ENCODE results near the gene STAG1. TPM values are rescaled to one million over a fixed set of nuclear protein-coding genes. Genes with fewer than 3 reads are reported as not detected.

Gene STAG1
- total and polyA plus RNA-seq, 9 of the 15 experiments (the other 6 are each of a cell fraction or from before 2014, with no cell fraction given), result 2.7 to 17.7 (median 8.8) TPM

DNA sequence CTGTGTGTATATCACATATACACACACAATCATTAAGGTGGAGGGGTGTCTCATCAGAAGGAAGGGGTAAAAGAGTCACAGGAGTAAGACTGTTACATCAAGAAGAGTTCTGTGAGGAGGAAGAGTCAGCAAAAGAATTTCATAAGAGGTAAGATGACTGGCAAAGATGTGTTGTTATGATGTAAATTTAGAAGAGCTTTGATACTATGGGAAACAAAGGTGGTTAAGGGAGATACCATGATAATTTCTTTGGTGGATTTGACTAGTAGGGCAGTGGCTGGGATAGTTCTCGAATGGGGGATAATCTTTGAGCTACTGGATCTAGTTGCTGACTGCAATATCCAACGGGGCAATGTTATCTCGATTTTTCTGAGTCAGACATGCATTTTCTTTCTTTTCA is 61.6 kb downstream of the STAG1 start (continued):
- TF ChIP-seq TRIM24 (IDR thresholded peaks at IDR 0.05) (peak; percentile 61 to 73; a peak in 3 of 4 replicates), ZNF584 (CRISPR knock-in tag; IDR thresholded peaks at IDR 0.05; ENCODE audit: low read depth) (no peak), PHF20 (IDR thresholded peaks at IDR 0.05; ENCODE audit: partially characterized antibody) (no peak), ZNF175 (CRISPR knock-in tag; IDR thresholded peaks at IDR 0.05; ENCODE audit: low read depth) (no peak), ZNF124 (CRISPR knock-in tag; IDR thresholded peaks at IDR 0.05) (no peak), SIRT6 (IDR thresholded peaks at IDR 0.05; ENCODE audit: low read depth, low read length) (no peak), ZNF263 (CRISPR knock-in tag; IDR thresholded peaks at IDR 0.05; ENCODE audit: borderline replicate concordance) (no peak), CEBPB (tag; IDR thresholded peaks at IDR 0.05) (peak; percentile 72), HMG20B (CRISPR knock-in tag; IDR thresholded peaks at IDR 0.05) (no peak), ZNF384 (IDR thresholded peaks at IDR 0.05; ENCODE audit: low read depth, low read length) (no peak), CC2D1A (IDR thresholded peaks at IDR 0.05) (0 out of 2 replicates have a peak, but pooled peaks have one; percentile 26), MNT (conservative IDR thresholded peaks at IDR 0.05) (no peak), CBFA2T3 (IDR thresholded peaks at IDR 0.05) (peak; percentile 76), KDM2B (CRISPR knock-in tag; IDR thresholded peaks at IDR 0.05) (no peak), RBM17 (IDR thresholded peaks at IDR 0.05; ENCODE audit: borderline replicate concordance, low read depth, low read length) (no peak), BRD9 (IDR thresholded peaks at IDR 0.05; ENCODE audit: low read depth, partially characterized antibody) (peak; percentile 46), TBL1XR1 (IDR thresholded peaks at IDR 0.05; ENCODE audit: low read length in 2 of 2) (no peak), BRCA1 (IDR thresholded peaks at IDR 0.05) (peak; percentile 45; the same call in 1 of the 2 replicates), BRCA1 (CRISPR knock-in tag; IDR thresholded peaks at IDR 0.05) (no peak), STAT5B (CRISPR knock-in tag; IDR thresholded peaks at IDR 0.05) (no peak), ERF (CRISPR knock-in tag; IDR thresholded peaks at IDR 0.05) (no peak), FOS (IDR thresholded peaks at IDR 0.05; ENCODE audit: extremely low read depth, insufficient read length) (no peak), L3MBTL2 (IDR thresholded peaks at IDR 0.05) (no peak), ZNF695 (CRISPR knock-in tag; IDR thresholded peaks at IDR 0.05) (no peak), DPF2 (IDR thresholded peaks at IDR 0.05) (peak; percentile 81), FOSL1 (tag; conservative IDR thresholded peaks at IDR 0.05) (no peak), RFX1 (IDR thresholded peaks at IDR 0.05) (peak; percentile 24), C11orf30 (IDR thresholded peaks at IDR 0.05; ENCODE audit: low read depth) (peak; percentile 80), CBFA2T2 (conservative IDR thresholded peaks at IDR 0.05) (peak; percentile 55)
- TF ChIP-seq, protein P1, sequence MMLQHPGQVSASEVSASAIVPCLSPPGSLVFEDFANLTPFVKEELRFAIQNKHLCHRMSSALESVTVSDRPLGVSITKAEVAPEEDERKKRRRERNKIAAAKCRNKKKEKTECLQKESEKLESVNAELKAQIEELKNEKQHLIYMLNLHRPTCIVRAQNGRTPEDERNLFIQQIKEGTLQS (IDR thresholded peaks at IDR 0.05), result peak; percentile 28; the same call in 1 of the 2 replicates
- TF ChIP-seq, protein P1 (CRISPR knock-in tag; conservative IDR thresholded peaks at IDR 0.05), result no peak
- TF ChIP-seq, protein P2, sequence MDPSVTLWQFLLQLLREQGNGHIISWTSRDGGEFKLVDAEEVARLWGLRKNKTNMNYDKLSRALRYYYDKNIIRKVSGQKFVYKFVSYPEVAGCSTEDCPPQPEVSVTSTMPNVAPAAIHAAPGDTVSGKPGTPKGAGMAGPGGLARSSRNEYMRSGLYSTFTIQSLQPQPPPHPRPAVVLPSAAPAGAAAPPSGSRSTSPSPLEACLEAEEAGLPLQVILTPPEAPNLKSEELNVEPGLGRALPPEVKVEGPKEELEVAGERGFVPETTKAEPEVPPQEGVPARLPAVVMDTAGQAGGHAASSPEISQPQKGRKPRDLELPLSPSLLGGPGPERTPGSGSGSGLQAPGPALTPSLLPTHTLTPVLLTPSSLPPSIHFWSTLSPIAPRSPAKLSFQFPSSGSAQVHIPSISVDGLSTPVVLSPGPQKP (CRISPR knock-in tag; IDR thresholded peaks at IDR 0.05), result no peak

All from K562 (cell line).